NCI-H460 (cell line): ENCODE results near the gene ULK4. TPM values are rescaled to one million over a fixed set of nuclear protein-coding genes. Genes with fewer than 3 reads are reported as not detected.

Experiments
- DNase-seq: peaks from one replicate; pipeline ENCODE4 v3.0.0-alpha.2; 2016; ENCODE audit warnings: low read depth; ENCODE audit errors: extremely low read depth
- small RNA-seq, 2 experiments: library from RNA; depleted of rRNA; stranded (forward); fragments of <200 nt; gene quantifications; one replicate each; pipeline ENCODE3, GENCODE V24; 2014
- total RNA-seq: library from RNA; depleted of rRNA; stranded (reverse); fragments of >200 nt; shearing (Covaris generic); gene quantifications from 2 replicates; pipeline ENCODE4 v1.2.3, GENCODE V29; 2014; rRNA removed

Gene ULK4
- total RNA-seq, 1 experiment from 2014 or later = 5.6 TPM

DNA sequence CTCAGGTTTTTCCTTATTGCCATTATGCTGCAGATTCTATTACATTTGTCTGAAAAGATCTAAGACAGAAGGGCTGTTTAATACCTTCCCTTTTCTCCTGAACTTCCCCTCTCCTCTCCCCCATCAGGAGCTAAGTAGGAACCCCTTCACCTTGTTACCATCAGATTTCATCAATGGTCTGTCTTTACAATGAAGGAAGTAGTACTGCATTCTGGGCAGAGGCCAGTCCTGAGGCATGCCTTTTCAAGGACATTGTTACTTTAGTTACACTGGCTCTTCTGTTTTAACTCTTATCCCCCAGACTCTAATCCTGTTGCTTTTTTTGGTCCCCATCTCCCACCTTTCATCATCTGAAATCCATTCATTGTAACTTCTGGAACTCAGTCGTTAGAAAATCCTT, 754.5 kb downstream of the ULK4 start:
- no peak for DNase-seq

DNA sequence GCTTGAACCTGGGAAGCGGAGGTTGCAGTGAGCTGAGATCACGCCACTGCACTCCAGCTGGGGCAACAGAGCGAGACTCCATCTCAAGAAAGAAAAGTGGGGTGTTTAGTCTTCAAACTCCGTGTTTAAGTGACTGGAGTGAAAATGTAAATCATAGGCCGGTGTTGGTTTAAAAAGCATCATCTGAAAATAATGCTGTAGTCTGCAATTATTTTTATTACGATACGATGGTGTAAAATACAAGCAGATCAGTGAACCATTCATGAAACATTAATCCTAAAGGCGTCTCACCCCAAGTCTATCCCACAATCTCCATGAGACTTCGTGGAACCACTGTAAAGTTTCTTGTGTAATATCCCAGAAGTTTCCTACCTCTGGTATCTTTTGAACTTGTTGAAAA, 756.3 kb downstream of the ULK4 start:
- DNase-seq = no peak

DNA sequence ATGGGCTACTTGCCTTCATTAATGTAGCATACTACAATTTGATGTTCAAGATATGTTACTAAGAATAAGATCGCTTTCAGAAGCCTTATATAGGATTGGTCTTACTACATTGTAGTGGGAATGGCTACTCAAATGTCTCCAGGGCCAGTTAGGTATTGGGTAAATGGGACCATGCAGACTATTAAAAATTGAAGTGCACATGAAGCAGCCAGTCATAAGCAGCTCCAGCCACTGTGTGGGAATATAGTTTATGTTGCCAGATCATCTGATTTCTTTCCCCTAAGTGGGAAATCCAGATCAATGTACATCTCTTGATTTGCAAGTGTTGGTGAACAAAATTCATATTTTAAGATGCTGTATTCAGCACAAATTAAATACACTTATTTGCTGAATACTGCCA, 757.5 kb downstream of the ULK4 start:
- no peak for DNase-seq

DNA sequence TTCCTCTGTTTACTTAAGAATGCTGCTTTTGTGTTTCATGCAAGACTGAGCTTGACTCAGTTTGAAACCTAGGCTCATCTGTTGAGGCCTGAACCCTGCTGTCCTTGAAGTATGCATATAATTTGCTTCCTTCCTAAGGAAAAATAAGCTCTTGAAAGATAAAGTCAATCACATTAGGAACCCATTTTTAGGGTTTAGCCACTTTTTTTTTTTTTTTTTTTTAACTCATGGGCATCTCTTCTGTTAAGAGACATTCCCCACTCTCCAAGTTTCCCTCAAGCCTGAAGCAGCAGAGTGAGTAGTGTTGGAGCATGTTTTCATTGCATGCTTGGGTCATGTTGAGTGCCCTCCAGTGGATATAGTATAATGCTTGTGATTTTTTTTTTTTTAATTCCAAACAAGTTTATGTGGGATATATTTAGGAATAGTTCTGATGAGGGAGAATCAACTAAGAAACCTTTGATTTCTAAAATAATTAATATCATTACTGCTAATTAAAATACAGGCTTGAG, 759.0 kb downstream of the ULK4 start:
- peak; percentile 34 for DNase-seq

DNA sequence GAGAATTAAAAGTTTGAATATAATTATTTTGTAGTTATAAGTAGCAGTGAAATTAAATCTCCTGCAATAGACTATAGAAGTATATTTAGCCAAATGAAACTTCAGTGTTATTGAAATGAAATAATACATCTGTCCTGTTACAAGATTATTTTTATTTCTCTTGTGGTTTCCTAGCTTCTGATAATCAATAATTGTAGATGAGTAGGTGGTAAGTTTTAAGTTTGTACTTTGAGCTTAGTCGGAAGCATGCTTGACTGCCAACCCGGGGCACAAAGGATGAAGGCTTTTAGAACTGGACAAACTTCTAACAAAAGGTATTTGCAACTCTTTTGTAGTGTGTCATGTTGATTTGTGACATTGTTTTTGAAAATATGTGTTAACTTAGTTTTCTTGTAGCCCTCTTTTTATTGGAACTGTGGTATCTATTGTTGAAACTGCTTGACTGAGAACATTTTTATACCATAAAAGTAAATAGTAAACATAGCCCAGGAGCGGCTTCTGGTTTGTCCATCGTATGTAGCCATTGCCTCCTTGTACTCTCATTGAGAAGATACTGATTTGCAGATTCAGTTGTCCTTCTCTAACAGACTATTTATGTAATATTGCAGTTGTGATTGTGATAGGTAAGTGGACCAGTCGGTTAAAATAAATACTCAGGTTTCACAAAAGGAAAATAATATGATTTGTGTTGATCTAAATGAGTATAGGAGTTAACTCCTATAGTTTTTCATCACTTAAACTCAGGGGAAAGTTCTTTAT, 759.6 kb downstream of the ULK4 start:
- DNase-seq = no peak

DNA sequence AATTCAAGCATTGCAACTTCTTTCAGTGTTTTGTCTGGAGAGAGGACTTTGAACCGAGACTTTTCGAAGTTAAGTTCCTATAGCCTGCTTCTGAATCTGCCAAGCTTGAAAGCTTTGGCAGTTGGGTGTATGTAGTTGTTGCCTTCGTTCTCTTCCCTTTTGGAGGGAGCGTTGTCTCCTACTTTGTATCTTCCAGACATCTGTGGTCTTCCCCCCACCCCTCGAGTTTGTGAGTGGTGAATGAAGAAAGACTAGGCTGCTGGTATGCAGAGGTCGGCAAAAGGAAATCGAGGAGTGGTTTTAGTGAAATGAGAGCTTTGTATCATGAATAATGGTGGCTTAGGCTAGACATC, 761.3 kb downstream of the ULK4 start:
- no peak for DNase-seq

DNA sequence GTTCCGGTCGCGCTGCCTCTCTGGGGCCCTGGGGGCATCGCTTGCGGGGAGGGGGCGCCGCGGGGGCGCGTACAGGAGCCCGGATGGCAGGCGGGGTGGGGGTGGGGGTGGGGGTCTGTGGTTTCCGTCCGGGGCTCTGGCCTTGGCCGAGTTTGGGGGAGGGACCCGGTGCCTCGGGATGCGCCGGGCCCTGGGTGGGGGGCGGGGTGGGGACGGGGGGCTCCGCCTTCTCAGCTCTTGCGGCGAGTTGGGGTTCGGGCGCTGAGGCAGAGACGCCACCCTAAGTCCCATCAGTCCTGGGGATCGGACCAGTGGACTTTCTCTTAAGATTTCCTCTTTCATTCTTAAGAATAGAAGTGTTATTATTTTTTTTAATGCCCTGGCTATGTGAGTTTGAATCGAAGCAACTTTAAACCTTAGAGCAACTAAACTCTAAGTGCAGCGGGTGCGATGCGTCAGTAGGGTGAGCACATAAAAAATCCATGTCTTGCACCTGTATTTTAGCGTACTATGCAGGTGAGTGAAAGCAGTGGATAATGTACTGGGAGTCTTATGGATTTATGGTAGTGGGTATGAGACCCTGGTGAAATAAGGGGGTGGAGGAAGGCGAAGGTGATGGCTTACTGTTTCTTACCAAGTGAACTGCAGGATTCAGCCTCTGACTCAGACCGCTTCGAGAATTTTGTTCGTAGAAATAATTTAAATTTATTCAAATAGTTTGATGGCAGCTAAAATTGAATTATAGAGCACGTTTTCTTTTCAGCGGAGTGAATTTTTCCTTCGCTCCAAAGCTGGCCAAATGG, 761.8 kb downstream of the ULK4 start:
- DNase-seq = no peak

DNA sequence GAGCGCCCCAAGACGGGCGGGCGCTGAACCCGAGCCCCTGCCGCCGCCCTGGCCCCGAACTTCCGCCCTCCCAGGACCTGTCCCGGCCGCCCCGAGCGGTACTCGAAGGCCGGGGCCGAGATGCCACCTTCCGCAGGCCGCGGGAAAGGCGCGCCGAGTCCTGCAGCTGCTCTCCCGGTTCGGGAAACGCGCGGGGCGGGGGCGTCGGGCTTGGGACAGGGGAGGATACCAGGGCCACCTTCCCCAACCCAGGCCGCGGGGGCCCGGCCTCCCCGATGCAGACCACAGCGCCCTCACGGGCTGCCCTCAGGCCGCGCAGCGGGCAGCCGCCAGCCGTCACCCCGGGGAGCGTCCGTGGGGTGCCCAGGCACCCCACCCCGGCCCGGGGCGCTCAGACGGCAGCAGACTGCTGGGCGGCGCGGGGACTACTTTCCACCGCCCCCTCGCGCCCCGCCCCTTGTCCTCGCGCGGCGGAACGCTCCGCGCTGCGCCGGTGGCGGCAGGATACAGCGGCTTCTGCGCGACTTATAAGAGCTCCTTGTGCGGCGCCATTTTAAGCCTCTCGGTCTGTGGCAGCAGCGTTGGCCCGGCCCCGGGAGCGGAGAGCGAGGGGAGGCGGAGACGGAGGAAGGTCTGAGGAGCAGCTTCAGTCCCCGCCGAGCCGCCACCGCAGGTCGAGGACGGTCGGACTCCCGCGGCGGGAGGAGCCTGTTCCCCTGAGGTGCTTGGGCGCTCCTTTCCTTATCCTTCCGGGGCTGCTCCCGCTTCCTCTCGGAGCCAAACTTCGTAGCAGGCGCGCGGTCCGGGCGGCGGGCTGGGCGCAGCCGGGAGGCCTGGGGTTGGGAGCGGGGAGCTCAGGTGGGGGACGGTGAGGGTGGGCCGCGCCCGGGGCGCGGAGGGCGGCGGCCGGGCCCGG, 762.7 kb downstream of the ULK4 start, which contains the start of gene CTNNB1:
CTNNB1 (plus strand) TSS at position 556 of the 916 bp plus-strand sequence. CDS start 24,564 bp downstream, outside the sequence.
- DNase-seq = peak; percentile 75

DNA sequence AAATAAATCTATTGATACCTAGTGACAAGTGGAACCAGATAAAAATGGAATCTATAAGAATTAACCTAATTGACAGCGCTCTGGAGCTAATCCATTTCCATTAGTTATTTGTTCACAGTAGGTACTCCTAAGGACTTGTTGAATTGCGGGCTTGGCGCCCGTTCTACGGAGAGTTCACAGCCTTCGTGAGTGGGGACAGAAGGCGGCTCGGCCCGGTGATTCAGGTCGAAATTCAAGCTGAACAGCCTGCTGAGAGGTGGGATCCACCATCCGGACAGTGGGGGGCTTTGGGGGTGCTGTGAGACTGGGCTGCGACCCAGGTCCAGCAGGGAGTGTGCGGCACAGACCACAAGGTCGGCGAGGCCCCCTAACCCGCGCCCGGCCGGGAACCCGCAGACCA, 763.4 kb downstream of the ULK4 start:
- DNase-seq = no peak

DNA sequence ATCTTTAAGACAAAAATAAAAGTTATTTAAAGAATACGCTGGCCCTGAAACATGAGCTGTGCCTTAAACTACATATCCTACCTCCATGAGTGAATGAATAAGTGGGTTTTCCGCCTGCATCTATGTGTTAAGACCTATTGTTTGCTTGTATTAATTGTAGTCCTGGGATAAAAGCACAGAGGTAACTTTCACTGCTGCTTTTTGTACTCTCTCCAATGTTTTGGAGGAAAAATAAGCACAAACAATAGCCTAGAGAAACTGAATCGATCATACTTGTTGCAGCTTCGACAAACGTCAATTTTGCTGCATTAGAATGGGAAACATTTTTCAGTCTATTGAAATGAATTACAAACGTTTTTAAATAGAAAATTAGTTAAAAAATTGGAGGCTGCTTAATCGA, 763.9 kb downstream of the ULK4 start:
- DNase-seq = no peak

Small RNAs within 50 kb of the gene (small RNA-seq; reads per million reads assigned to genes)
- gene ATP6V0E1P2 (0 reads per million in 2 experiments), gene RF00019 (0 reads per million in 2 experiments), gene RF00096 (0 to 0.17 reads per million in 2 experiments), gene RF00602 (0 reads per million in 2 experiments)

Other genes starting within 250 kb of the ULK4 start
- 14.7 and 15.5 TPM in 2 replicates for gene TRAK1, start 129.3 kb upstream of the ULK4 start, total RNA-seq